Renal cortical epithelial cell (primary cell): ENCODE data around the gene RCBTB1. TPM values are rescaled to one million over a fixed set of nuclear protein-coding genes. Genes with fewer than 3 reads are reported as not detected.
A peak's percentile ranks its signal among the peaks of the same experiment; 100 is the strongest.
"Not testable (repeated sequence)": the region's sequence is repeated elsewhere in the genome, so short reads cannot be mapped to it uniquely, and the experiment has no call there.

ENCODE experiments used
- DNase-seq: peaks from one replicate; pipeline ENCODE4 v3.0.0-alpha.2; 2011; ENCODE audit warnings: low read depth
- total RNA-seq: library from RNA; depleted of rRNA; stranded (reverse); fragments of >200 nt; gene quantifications from 2 replicates; pipeline ENCODE4 v1.2.3, GENCODE V29; 2014

RCBTB1 gene
- total RNA-seq, 1 donor from 2014 or later = 21.1 TPM

- DNase-seq = no peak
Observed at GRCh38 chr13:49516467-49516866, 68.9 kb downstream of the RCBTB1 start.

- no peak for DNase-seq
Observed at GRCh38 chr13:49512578-49512977, 72.8 kb downstream of the RCBTB1 start.

- DNase-seq = no peak
Observed at GRCh38 chr13:49503951-49504350, 81.4 kb downstream of the RCBTB1 start.

- no peak for DNase-seq
Observed at GRCh38 chr13:49502954-49503353, 82.4 kb downstream of the RCBTB1 start.

- peak; percentile 23 for DNase-seq
Observed at GRCh38 chr13:49499889-49500660, 85.3 kb downstream of the RCBTB1 start.

- DNase-seq = no peak
Observed at GRCh38 chr13:49498206-49498605, 87.2 kb downstream of the RCBTB1 start.

- DNase-seq = no peak
Observed at GRCh38 chr13:49497272-49497671, 88.1 kb downstream of the RCBTB1 start.

GRCh38 chr13:49496837-49497236 lies 88.5 kb downstream of the RCBTB1 start:
- not testable (repeated sequence) for DNase-seq

GRCh38 chr13:49495783-49496762 lies 89.3 kb downstream of the RCBTB1 start, which contains the start of gene PHF11:
Gene PHF11 (plus strand): TSS chr13:49495953. CDS start chr13:49496002, 49 bp downstream.
- DNase-seq = peak; percentile 62

- no peak for DNase-seq
Observed at GRCh38 chr13:49494645-49495044, 90.7 kb downstream of the RCBTB1 start.

GRCh38 chr13:49488563-49488962 lies 96.8 kb downstream of the RCBTB1 start:
- DNase-seq = no peak

Other genes starting within 250 kb of the RCBTB1 start
- gene CAB39L, start 141.5 kb downstream of the RCBTB1 start, total RNA-seq = 10.2 and 12.2 TPM in 2 replicates
- gene SETDB2, start 141.3 kb downstream of the RCBTB1 start, total RNA-seq = 5.7 and 12.0 TPM in 2 replicates
- 24.3 and 25.3 TPM in 2 replicates for gene PHF11, start 89.6 kb downstream of the RCBTB1 start, total RNA-seq
- gene ARL11, start 42.9 kb upstream of the RCBTB1 start, total RNA-seq = under 0.01 TPM in 1 of 2 replicates, not detected in the other
- 55.4 and 67.2 TPM in 2 replicates for gene EBPL, start 105.9 kb upstream of the RCBTB1 start, total RNA-seq
- gene KPNA3, start 207.1 kb upstream of the RCBTB1 start, total RNA-seq = 40.6 and 57.9 TPM in 2 replicates